SU-DHL-6 (cell line): ENCODE results near the gene JCAD.

Source experiments
- H2AFZ ChIP-seq: fragments of 200-600 bp; sonication (generic); 2 replicates; pipeline ENCODE4 v1.6.1; 2014; ENCODE audit warnings: low read depth, mild to moderate bottlenecking, moderate library complexity, mixed read lengths, antibody characterized with exemption, low read length; ENCODE audit not compliant: severe bottlenecking
- H3F3A ChIP-seq: fragments of 200-600 bp; shearing (Covaris generic); 2 replicates; pipeline ENCODE4 v1.6.0; 2016; ENCODE audit warnings: antibody characterized with exemption, mild to moderate bottlenecking; ENCODE audit not compliant: insufficient read depth
- H3K27ac ChIP-seq: fragments of 200-600 bp; sonication (generic); 2 replicates; pipeline ENCODE4 v1.5.1; 2016; ENCODE audit warnings: low read depth, mild to moderate bottlenecking, low read length, moderate library complexity, mixed read lengths
- H3K27me3 ChIP-seq: fragments of 200-600 bp; sonication (generic), shearing (Covaris generic); 2 replicates; pipeline ENCODE4 v1.6.0; 2014; ENCODE audit warnings: mild to moderate bottlenecking, low read length
- H3K36me3 ChIP-seq: fragments of 200-600 bp; sonication (generic); 2 replicates; pipeline ENCODE4 v1.6.1; 2014; ENCODE audit warnings: mild to moderate bottlenecking, low read length, mixed read lengths
- H3K4me2 ChIP-seq: fragments of 300-600, 200-600 bp; shearing (Covaris generic), sonication (generic); 2 replicates; pipeline ENCODE4 v1.6.0; 2014; ENCODE audit warnings: low read length, low read depth, mild to moderate bottlenecking; ENCODE audit not compliant: poor library complexity, severe bottlenecking
- H3K4me3 ChIP-seq: fragments of 200-600 bp; sonication (generic); 2 replicates; pipeline ENCODE4 v1.5.1; 2014; ENCODE audit warnings: antibody characterized with exemption, low read length, mild to moderate bottlenecking, mixed read lengths; ENCODE audit not compliant: insufficient read depth, poor library complexity, severe bottlenecking
- H3K79me2 ChIP-seq: fragments of 200-600 bp; sonication (generic); 2 replicates; pipeline ENCODE4 v1.6.1; 2014; ENCODE audit warnings: mild to moderate bottlenecking, low read length, moderate library complexity; ENCODE audit not compliant: insufficient read depth
- H3K9ac ChIP-seq: fragments of 200-600 bp; sonication (generic); 2 replicates; pipeline ENCODE4 v1.7.0; 2014; ENCODE audit warnings: mild to moderate bottlenecking, low read length
- H3K9me2 ChIP-seq: fragments of 200-600 bp; sonication (generic); replicated peaks from 2 replicates; pipeline ENCODE4 v1.6.1; 2014; ENCODE audit warnings: low read length; ENCODE audit not compliant: insufficient read depth
- H3K9me3 ChIP-seq: fragments of 200-600 bp; sonication (generic); 2 replicates; pipeline ENCODE4 v1.6.1; 2014; ENCODE audit warnings: low read length, mixed read lengths; ENCODE audit not compliant: insufficient read depth
- H4K20me1 ChIP-seq: fragments of 200-600 bp; sonication (generic); 2 replicates; pipeline ENCODE4 v1.6.1; 2014; ENCODE audit warnings: low read depth, mild to moderate bottlenecking, antibody characterized with exemption, low read length, moderate library complexity, mixed read lengths
- EZH2phosphoT487 ChIP-seq: fragments of 200-600 bp; sonication (generic), shearing (Covaris generic); conservative IDR thresholded peaks from 2 replicates; pipeline ENCODE4 v1.6.1; 2018; ENCODE audit warnings: mild to moderate bottlenecking, antibody characterized with exemption, low read length, moderate library complexity, mixed read lengths
- TF ChIP-seq, protein P1 (sequence below): fragments of 200-600 bp; sonication (generic); IDR thresholded peaks from one replicate; pipeline ENCODE4 v1.5.1; 2017; ENCODE audit warnings: antibody characterized with exemption, mild to moderate bottlenecking, low read length, moderate library complexity; ENCODE audit not compliant: insufficient read depth, poor library complexity, severe bottlenecking

JCAD gene

DNA sequence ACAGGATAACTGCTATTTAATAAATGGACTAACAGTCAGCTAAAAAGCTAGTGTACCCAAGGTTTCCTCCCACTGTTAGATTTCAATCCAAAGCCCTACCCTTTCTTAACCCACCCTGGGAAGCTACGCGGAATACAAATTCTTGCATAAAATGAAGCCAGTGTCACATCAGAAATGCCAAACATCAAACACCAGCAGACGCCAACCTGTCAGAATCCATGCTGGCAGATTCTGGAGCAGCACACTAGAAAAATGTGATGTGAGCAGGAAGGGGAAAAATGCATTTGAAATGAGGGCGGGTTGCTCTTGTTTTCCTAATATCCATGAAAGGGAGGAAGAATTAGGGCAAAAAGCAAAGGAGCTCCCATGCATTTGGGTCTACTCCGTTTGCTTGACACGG is 16.1 kb upstream of the JCAD start:
- no peak overlapping the region for H3K4me3 ChIP-seq
- no peaks in the 10 kb centered on the region for H3K9me3 ChIP-seq
- no peaks in the 10 kb centered on the region for H4K20me1 ChIP-seq
- H3K36me3 ChIP-seq, result no peaks in the 10 kb centered on the region
- no peak overlapping the region for H2AFZ ChIP-seq
- TF ChIP-seq, protein P1, sequence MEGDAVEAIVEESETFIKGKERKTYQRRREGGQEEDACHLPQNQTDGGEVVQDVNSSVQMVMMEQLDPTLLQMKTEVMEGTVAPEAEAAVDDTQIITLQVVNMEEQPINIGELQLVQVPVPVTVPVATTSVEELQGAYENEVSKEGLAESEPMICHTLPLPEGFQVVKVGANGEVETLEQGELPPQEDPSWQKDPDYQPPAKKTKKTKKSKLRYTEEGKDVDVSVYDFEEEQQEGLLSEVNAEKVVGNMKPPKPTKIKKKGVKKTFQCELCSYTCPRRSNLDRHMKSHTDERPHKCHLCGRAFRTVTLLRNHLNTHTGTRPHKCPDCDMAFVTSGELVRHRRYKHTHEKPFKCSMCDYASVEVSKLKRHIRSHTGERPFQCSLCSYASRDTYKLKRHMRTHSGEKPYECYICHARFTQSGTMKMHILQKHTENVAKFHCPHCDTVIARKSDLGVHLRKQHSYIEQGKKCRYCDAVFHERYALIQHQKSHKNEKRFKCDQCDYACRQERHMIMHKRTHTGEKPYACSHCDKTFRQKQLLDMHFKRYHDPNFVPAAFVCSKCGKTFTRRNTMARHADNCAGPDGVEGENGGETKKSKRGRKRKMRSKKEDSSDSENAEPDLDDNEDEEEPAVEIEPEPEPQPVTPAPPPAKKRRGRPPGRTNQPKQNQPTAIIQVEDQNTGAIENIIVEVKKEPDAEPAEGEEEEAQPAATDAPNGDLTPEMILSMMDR, result no peak
- TF ChIP-seq EZH2phosphoT487, result no peak
- H3K9me2 ChIP-seq, result no peaks in the 10 kb centered on the region
- H3K4me2 ChIP-seq, result no peak overlapping the region
- no peaks in the 10 kb centered on the region for H3F3A ChIP-seq
- H3K9ac ChIP-seq, result no peak overlapping the region
- H3K27ac ChIP-seq, result no peak overlapping the region
- H3K27me3 ChIP-seq, result no peaks in the 10 kb centered on the region
- no peaks in the 10 kb centered on the region for H3K79me2 ChIP-seq

DNA sequence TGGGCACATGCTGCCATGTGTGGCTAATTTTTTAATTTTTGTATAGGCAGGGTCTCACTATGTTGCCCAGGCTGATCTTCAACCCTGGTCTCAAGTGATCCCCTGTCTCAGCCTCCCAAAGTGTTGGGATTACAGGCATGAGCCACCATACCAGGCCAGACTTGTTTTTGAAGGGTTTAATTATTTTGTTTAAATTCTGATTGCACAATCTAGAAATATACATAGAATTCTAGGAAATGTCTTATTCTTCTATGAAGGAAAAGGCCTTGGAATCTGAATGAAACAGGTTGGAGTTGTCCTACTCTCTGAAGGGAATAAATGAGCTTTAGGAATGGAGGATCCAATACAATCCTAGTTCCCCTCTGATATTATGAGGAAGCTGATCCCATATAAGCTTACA is 15.5 kb upstream of the JCAD start:
- no peak for TF ChIP-seq EZH2phosphoT487
- no peak overlapping the region for H3K9ac ChIP-seq
- no peaks in the 10 kb centered on the region for H3K79me2 ChIP-seq
- no peak overlapping the region for H3K4me3 ChIP-seq
- no peaks in the 10 kb centered on the region for H3K36me3 ChIP-seq
- no peak overlapping the region for H3K27ac ChIP-seq
- no peaks in the 10 kb centered on the region for H3K9me2 ChIP-seq
- H3F3A ChIP-seq, result no peaks in the 10 kb centered on the region
- no peak overlapping the region for H3K4me2 ChIP-seq
- no peak overlapping the region for H2AFZ ChIP-seq
- no peaks in the 10 kb centered on the region for H3K9me3 ChIP-seq
- no peaks in the 10 kb centered on the region for H4K20me1 ChIP-seq
- H3K27me3 ChIP-seq, result no peaks in the 10 kb centered on the region

GRCh38 chr10:30074090-30074489 is 14.7 kb upstream of the JCAD start:
- Histone ChIP-seq H3K36me3 (no peaks in the 10 kb centered on the region), H3K79me2 (no peaks in the 10 kb centered on the region), H3K27me3 (no peaks in the 10 kb centered on the region), H4K20me1 (no peaks in the 10 kb centered on the region), H3K4me3 (no peak overlapping the region), H2AFZ (no peak overlapping the region), H3K27ac (no peak overlapping the region), H3K4me2 (no peak overlapping the region), H3K9me3 (no peaks in the 10 kb centered on the region), H3K9me2 (no peaks in the 10 kb centered on the region), H3F3A (no peaks in the 10 kb centered on the region), H3K9ac (no peak overlapping the region)
- TF ChIP-seq, protein P1, result no peak
- TF ChIP-seq EZH2phosphoT487, result no peak

DNA sequence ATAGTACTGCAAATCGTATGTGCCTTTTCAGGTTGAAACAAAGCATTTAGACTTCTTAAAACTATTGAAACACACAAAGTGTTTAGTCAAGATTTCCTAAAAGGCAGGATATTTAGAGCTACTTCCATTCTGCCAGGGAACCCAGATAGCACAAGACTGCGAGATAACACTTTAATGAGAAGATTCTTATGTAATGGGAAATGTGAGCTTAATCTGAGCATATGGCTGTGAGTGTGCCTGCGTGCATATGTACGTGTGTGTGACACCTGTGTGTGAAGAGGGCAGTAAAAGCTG is 14.3 kb upstream of the JCAD start:
- Histone ChIP-seq H2AFZ (no peak overlapping the region), H3K9me2 (no peaks in the 10 kb centered on the region), H3K27ac (no peak overlapping the region), H4K20me1 (no peaks in the 10 kb centered on the region), H3K4me2 (no peak overlapping the region), H3K4me3 (no peak overlapping the region), H3K27me3 (no peaks in the 10 kb centered on the region), H3F3A (no peaks in the 10 kb centered on the region), H3K36me3 (no peaks in the 10 kb centered on the region), H3K79me2 (no peaks in the 10 kb centered on the region), H3K9me3 (no peaks in the 10 kb centered on the region), H3K9ac (no peak overlapping the region)
- TF ChIP-seq, protein P1, result no peak
- no peak for TF ChIP-seq EZH2phosphoT487
